Neural cell (in vitro differentiated cells): ENCODE results near the gene CHURC1.
A peak's percentile ranks its signal among the peaks of the same experiment; 100 is the strongest.

Experiments used
- EZH2 ChIP-seq: fragments of 200-600, 300-800 bp; shearing (Covaris generic), sonication (generic); IDR thresholded peaks from 2 replicates; pipeline ENCODE4 v1.6.1; 2014; ENCODE audit warnings: antibody characterized with exemption, low read length, borderline replicate concordance, mild to moderate bottlenecking; ENCODE audit not compliant: insufficient read depth, poor library complexity, severe bottlenecking
- POLR2AphosphoS5 ChIP-seq: IDR thresholded peaks from 2 replicates; pipeline ENCODE4 v1.6.1; 2012
- TF ChIP-seq, protein P1 (sequence below): fragments of 450-650 bp; IDR thresholded peaks from 2 replicates; pipeline ENCODE4 v1.5.1; 2014; ENCODE audit warnings: antibody characterized with exemption, mild to moderate bottlenecking, moderate library complexity; ENCODE audit not compliant: poor library complexity, severe bottlenecking

DNA sequence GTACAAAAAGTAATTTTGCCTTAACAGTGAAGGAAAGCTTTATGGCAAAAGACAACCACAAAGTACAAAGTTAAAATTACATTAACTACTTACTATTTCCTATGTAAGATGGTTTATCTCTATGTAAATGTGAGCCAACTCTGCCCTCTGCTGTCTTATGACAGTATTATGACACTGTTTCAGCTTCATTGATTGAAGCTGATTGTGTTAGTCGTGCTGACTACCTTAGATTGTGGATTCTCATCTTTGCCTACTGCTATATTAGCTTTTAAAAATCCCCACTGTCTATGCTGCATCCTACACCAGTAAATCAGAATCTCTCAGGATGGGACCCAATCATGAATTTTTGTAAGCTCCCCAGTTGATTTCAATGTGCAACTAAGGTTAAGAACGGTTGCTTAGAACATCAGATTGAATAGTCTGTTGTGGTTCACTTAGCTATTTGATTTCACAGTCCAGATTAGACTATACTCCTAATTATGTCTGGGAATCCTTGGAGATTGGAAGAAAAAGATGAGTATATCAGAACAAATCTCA, 22.3 kb upstream of the CHURC1 start:
- TF ChIP-seq POLR2AphosphoS5 (no peak), EZH2 (no peak)
- TF ChIP-seq, protein P1, sequence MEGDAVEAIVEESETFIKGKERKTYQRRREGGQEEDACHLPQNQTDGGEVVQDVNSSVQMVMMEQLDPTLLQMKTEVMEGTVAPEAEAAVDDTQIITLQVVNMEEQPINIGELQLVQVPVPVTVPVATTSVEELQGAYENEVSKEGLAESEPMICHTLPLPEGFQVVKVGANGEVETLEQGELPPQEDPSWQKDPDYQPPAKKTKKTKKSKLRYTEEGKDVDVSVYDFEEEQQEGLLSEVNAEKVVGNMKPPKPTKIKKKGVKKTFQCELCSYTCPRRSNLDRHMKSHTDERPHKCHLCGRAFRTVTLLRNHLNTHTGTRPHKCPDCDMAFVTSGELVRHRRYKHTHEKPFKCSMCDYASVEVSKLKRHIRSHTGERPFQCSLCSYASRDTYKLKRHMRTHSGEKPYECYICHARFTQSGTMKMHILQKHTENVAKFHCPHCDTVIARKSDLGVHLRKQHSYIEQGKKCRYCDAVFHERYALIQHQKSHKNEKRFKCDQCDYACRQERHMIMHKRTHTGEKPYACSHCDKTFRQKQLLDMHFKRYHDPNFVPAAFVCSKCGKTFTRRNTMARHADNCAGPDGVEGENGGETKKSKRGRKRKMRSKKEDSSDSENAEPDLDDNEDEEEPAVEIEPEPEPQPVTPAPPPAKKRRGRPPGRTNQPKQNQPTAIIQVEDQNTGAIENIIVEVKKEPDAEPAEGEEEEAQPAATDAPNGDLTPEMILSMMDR, result peak; percentile 89
